ENCODE measurements around the gene MAP4K4. TPM values are rescaled to one million over a fixed set of nuclear protein-coding genes. Genes with fewer than 3 reads are reported as not detected.
A peak's percentile ranks its signal among the peaks of the same experiment; 100 is the strongest.

MAP4K4 gene
- total RNA-seq, 1 donor from 2014 or later = 165 TPM

- DNase-seq = no peak
Measured at GRCh38 chr2:101817481-101817880, 120.0 kb downstream of the MAP4K4 start.

DNA sequence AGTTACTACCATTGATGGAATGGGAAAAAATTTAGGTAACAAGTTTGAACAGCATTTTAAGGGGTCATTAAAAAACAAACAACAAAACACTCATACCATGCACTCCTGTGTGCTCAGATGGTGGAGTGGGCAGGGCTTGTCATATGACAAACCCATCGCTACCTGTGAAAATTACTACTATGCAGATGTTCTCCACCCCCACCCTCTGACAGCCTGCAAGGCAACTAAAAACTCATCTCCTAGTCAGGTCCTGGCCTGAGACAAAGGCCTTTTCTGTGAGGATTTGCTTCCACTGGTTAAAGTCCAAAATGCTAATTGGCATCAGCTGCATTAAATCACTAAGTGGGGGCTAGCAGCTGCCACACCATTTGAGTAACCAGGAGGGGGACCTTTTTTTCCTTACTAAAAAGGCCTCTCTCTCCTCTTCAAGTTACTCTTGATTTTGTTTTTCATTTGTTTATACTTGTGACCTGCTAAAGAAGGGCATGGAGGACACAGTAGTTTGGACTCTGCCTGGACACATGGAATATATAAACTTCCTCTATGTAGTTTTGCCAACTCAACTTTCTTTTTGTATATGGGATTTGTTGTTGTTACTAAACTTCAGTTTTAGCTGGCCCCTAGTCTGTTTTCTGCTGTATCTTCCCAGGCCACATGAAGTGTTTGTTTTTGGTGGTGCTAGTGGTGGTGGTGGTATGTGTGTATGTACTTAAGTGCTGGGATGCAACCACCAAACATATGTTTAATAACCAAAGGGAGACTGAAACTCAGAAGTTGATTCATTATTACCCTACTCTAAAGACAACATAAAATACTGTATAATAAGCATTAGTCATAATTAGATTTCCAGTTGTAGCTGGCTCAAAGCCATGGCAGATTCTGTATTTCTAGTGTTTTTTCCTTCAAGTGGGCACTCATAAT is 121.3 kb downstream of the MAP4K4 start:
- no peak for DNase-seq

- DNase-seq = no peak
Measured at GRCh38 chr2:101820519-101820918, 123.0 kb downstream of the MAP4K4 start.

- DNase-seq = no peak
Measured at GRCh38 chr2:101821059-101821805, 123.7 kb downstream of the MAP4K4 start.

DNA sequence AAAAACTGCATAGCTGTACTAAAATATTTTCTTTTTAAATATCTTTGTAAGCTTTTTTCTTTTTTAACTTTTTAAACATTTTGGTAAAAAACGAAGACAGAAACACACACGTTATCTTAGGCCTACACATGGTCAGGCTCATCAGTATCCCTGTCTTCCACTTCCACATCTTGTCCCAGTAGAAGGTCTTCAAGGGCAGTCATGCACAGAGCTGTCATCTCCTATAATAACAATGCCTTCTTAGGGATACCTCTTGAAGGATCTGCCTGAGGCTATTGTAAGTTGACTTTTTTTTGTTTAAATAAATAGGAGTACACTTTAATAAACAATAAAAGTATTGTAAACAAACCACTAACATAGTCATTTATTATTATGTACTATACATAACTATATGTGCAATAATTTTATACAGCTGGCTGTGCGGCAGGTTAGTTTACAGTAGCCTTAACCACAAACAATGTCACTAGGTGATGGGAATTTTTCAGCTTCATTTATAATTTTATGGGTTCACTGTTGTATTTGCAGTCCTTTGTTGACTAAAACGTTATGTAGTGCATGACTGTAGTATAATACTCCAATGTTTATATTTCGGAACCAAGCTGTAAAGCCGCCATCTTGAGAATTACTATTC is 124.4 kb downstream of the MAP4K4 start:
- DNase-seq = no peak

DNA sequence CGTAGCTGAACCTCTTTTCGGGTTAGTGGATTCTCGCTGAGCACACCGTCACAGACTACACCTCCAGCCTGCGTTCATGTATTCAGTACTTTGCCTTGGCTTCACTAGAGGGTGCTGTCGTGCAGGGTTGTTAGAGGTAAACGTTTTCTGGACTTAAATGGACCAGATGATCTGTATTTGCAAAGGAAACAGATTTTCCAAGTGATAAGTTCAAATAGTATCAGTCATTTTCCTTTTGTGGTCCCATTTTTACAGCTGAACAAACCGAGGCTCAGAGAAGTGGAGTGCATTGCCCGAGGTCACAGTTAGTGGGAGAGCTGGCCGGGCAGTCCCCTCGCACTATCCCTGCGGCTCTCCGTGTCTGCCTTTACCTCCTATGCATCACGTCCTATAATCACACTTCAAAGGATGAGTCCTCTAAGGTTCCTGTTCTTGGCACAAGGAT is 125.9 kb downstream of the MAP4K4 start:
- DNase-seq = peak; percentile 47

DNA sequence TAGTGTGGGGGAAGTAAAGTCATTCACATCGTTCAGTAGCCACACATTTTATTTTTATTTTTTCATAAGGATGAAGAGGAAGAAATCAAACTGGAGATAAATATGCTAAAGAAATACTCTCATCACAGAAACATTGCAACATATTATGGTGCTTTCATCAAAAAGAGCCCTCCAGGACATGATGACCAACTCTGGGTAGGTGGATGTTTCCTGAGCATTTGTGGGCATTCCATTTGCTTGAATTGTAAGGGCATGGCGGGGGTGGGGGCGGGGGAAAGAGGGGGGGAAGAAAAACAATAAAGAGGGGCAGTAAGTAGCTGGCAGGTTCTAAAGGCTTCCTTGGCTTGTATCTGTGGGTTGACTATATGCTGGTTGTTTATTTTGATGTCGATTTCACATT is 126.4 kb downstream of the MAP4K4 start:
- DNase-seq = no peak

DNA sequence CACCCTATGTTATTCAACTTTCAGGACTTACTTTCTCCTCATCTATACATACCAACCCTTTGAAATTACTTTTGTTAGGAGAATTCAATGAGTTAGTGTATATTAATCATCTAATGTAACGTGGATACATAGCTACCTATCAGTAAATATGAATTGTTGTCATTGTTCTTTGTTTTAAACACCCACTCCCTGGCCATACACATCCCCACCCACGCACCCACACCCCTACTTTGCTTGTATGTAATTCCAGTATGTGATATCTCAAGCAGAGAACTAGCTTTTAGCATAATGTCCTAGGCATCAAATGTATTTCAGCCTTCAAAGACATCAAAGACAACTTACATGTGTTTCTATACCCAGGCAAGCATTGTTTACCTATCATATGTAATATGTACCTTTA is 129.2 kb downstream of the MAP4K4 start:
- no peak for DNase-seq

- DNase-seq = no peak
Measured at GRCh38 chr2:101827246-101827645, 129.7 kb downstream of the MAP4K4 start.

DNA sequence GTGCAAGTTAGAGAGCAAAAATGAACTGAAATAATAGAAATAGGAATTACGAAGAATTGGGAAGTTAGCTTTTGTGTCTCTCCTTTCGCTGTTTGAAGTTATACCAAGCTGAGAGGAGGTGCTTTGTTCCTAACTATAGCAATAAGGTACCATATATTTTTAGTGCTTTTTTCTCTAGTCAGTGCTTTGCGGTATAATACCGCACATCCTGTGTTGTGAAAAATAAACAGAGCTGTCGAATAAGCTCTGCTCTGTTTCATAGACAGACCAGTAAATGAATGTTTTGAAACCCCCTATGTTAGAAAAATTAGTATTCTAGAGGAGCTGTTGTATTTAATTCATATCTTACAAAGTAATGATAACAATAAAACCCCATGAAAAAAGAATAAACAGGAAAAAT is 130.8 kb downstream of the MAP4K4 start:
- DNase-seq = no peak

DNA sequence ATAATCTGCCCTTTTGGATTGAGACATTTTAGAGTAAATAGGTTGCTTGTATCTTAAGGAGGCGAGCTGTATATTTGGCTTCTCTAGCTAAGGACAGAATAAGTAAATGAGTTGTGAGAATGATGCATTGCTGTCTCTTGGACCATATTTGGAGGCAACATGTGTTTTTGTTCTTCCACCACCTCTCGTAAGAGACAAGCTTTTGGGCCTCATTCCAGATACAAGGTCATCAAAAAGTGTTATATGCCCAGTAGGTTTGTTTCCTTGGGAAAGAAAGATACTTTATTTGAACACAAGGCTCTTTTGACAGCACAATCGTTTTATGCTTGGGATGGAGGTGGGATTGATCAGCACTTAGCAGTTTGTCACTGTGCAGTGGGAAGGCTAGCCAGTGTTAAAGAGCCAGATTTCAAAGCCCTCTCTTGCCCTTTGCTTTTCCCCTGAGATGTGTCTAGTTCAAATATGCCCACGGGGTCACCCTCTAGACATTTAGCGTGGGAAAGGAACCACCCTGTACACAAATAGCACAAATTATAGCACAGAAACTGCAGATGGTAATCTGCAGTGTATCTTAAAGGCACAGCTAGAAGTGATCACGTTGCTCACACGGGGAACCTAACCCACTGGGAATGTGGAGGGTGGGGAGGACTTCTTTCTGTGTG is 131.3 kb downstream of the MAP4K4 start:
- no peak for DNase-seq

DNA sequence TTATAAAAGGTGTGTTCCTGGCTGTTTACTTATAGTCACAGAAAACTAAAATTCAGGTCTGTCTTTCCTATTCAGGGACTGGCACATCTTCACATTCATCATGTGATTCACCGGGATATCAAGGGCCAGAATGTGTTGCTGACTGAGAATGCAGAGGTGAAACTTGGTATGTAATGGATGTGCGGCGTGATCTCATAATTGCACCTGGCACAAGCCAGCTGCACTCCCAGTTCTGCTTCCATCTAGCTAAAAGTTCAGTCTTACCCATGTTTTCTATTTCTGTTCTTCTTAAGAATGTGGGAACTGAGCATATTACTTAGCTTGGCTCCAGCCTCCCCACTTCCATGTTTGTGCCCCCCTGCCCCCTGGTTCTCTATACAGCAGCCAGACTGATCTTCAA is 131.9 kb downstream of the MAP4K4 start:
- DNase-seq = no peak

DNA sequence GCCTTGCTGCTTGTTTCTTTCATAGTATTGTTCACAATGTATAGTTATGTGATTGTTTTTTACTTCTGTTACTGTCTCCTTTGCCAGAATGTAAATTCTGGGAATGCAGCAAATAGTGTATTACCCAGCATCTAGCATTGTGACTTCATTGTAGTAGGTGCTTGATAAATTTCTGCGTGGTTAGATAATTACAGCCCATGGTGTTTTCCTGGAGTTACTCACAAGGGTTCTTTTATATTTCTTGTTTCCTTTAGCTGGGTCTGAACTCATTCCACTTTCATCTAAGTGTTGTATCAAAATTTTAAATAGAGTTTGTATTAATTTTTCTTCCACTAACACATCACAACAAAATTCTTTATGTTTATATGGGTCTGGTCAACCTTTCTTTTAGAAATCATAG is 132.6 kb downstream of the MAP4K4 start:
- no peak for DNase-seq

GRCh38 chr2:101830555-101830954 is 133.0 kb downstream of the MAP4K4 start:
- no peak for DNase-seq

GRCh38 chr2:101831351-101831865 is 133.9 kb downstream of the MAP4K4 start:
- DNase-seq = peak; percentile 76

- DNase-seq = no peak
Measured at GRCh38 chr2:101832114-101832513, 134.6 kb downstream of the MAP4K4 start.

GRCh38 chr2:101833890-101834523 is 136.5 kb downstream of the MAP4K4 start:
- DNase-seq = no peak

GRCh38 chr2:101837354-101837753 is 139.8 kb downstream of the MAP4K4 start:
- no peak for DNase-seq

DNA sequence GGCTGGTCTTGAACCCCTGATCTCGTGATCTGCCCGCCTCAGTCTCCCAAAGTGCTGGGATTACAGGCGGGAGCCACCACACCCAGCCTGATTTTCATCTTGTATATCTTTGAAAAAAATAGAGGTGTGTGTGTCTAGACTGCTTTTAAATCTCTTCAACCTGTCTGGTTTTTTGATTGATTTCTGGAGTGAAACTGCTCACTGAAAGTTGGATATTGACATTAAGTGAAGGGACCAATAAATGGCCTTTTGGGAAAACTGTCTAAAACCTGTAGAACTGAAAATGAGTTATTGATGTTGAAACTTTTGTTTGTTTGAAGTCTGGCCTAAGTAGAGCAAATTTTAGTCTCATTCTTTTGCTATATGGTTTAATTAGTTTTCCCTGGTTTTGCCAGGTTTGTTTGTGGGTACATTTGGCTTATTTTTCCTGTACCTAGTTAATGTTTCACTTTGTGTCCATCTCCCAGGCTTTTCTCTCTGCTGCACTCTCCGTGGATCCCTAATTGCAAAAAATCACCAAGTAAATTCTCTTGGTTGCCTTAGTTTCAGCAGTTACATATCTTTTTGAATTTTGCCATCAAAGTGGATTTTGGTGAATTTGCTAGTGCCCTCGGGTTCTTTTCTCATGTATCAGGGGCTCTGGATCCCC is 144.3 kb downstream of the MAP4K4 start:
- DNase-seq = no peak

- DNase-seq = no peak
Measured at GRCh38 chr2:101842471-101842870, 145.0 kb downstream of the MAP4K4 start.

DNA sequence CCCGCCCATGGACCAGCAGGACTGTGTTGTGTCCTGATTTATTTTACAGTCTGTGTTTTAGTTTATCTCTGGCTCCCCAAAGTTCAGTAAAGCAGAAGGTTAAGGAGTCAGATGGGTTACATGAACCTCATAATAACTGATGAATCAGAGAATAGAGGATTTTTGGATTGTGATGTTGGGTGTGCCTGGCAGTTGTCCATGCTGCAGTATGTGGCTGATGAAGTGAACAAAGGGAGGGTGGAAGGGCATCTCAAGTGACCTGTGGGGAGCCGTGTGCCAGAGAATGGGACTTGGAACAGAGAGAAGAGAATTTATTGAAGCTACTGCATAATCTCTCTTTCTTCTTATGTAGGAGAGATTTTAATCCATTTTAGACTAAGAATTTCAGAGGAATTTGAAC is 145.5 kb downstream of the MAP4K4 start:
- DNase-seq = no peak
